Breast epithelium (tissue), 4 donors: ENCODE results near the gene PPAN. TPM values are rescaled to one million over a fixed set of nuclear protein-coding genes. Genes with fewer than 3 reads are reported as not detected.

ENCODE experiments used
- DNase-seq, 2 donors: peaks; one replicate each; pipeline ENCODE4 v3.0.0-alpha.2; 2019; ENCODE audit warnings: low spot score in 2 of 2
- H3K27ac ChIP-seq, 2 donors: fragments of 200-600 bp; sonication (generic) in 1 of 2; one replicate each; pipeline ENCODE4 v1.5.1; 2016 to 2019; ENCODE audit warnings: mild to moderate bottlenecking in 1 of 2
- H3K27me3 ChIP-seq, 2 donors: fragments of 200-600 bp; sonication (generic) in 1 of 2; one replicate each; pipeline versions ENCODE4 v1.5.1 to v1.6.0; 2017 to 2019; ENCODE audit warnings: control low read depth in 1 of 2, mild to moderate bottlenecking in 1 of 2
- H3K36me3 ChIP-seq: fragments of 200-600 bp; one replicate; pipeline ENCODE4 v1.5.1; 2019
- H3K4me1 ChIP-seq, 2 donors: fragments of 200-600 bp; sonication (generic); one replicate each; pipeline ENCODE4 v1.5.1; 2016 to 2019; ENCODE audit warnings: control low read depth in 1 of 2
- H3K4me3 ChIP-seq, 3 donors: fragments of 200-600 bp; sonication (generic); 1 replicate in 2 of 3; 2 replicates in 1 of 3; pipeline ENCODE4 v1.5.1; 2016 to 2019; ENCODE audit warnings: mild to moderate bottlenecking in 3 of 3, moderate library complexity in 2 of 3
- H3K9me3 ChIP-seq, 2 donors: fragments of 200-600 bp; sonication (generic) in 1 of 2; one replicate each; pipeline ENCODE4 v1.5.1; 2016 to 2019; ENCODE audit warnings: control low read depth in 1 of 2
- CTCF ChIP-seq, 3 donors: fragments of 450-650 bp; IDR thresholded peaks; one replicate each; pipeline ENCODE4 v1.5.1; 2016 to 2017; ENCODE audit warnings: antibody characterized with exemption in 3 of 3, mild to moderate bottlenecking in 3 of 3, moderate library complexity in 3 of 3
- POLR2A ChIP-seq: fragments of 450-650 bp; IDR thresholded peaks from one replicate; pipeline ENCODE4 v1.6.1; 2016; ENCODE audit warnings: antibody characterized with exemption, mild to moderate bottlenecking, moderate library complexity
- POLR2AphosphoS5 ChIP-seq, 3 donors: sonication (generic); formaldehyde crosslinking; IDR thresholded peaks; one replicate each; pipeline ENCODE4 v1.6.1; 2017; ENCODE audit warnings: antibody characterized with exemption in 3 of 3
- intact Hi-C: fragments of 100-400 bp; cut with DNase I; formaldehyde crosslinking; loops from one replicate; pipeline ENCODE4 v1.15.1; 2023; ENCODE audit warnings: low total_unique reads
- total RNA-seq, 3 donors: library from RNA; depleted of rRNA; stranded (reverse); fragments of >200 nt; gene quantifications; one replicate each; pipeline ENCODE4 v1.1.0, GENCODE V29; 2016

PPAN gene
- total RNA-seq, 3 donors from 2014 or later: 17.1 to 44.2 (median 35.3) TPM

DNA sequence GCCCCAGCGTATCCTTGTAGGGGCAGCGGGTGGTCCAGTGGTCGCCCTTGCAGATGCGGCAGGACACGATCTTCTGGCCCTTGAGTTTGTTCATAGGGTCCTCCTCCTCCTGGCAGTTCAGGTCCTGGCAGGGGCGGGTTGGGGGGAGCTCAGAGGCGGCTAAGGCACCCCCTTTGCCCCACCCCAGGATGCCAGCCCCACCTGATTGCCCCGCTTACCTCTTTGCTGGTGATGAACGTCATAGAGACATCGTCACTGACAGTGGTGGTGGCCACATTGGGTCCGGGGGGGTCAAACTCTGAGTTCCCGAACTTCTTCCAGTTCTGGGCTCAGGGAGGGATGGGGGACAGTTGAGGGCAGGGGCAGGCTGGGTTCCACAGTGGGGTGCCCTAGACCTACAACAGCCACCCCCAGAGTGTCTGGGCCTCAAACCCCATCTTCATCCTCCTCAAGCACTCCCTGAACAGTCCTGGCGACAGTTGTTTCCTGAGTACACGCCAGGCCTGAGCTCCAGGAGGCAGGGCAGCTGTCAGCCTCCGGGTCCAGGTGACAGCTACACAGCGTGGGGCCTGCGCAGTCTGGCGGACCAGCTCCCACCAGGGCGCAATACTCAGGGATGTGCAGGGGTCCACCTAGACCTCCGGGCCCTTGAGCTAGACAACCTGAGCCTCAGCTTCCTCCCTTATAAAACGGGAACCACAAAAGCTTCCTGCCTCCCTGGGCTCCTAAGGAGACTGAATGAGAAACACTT lies 10.9 kb downstream of the PPAN start:
- H3K9me3 ChIP-seq: no peaks in the 10 kb centered on the region
- peak overlapping the region in 1 of 2 donors; percentile 35 for H3K27ac ChIP-seq
- no peaks in the 10 kb centered on the region for H3K27me3 ChIP-seq
- no peak for DNase-seq
- intact Hi-C loops: loop anchor here (10.0 kb wide), 1 partner anchor 118 kb away; the partner anchor contains the start of gene S1PR2
- H3K36me3 ChIP-seq: no peaks in the 10 kb centered on the region
- peaks cover 4 to 8% of the 10 kb centered on the region in 2 donors for H3K4me1 ChIP-seq
- TF ChIP-seq CTCF (IDR thresholded peaks at IDR 0.05): no peak
- TF ChIP-seq POLR2AphosphoS5 (IDR thresholded peaks at IDR 0.05): no peak
- TF ChIP-seq POLR2A: no peak
- H3K4me3 ChIP-seq: no peak overlapping the region

DNA sequence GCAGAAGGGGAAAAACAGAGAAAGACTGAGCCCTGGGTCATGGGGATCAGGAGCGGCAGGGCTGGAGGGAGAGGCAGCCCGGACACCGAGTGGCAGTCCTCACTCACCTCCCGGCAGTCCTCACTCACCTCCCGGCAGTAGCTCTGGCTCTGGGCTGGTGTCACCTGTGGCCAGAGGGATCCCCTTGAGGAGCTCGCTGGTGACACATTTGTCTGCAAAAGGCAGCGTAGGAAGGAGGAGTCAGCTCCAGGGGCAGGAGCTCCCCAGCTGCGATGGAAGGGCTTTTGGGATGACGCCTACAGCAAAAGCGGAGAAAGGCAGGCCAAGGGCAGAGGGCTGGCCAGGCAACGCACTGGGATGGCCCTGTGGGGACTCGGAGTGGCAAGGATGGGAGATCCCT lies 12.8 kb downstream of the PPAN start:
- H3K4me3 ChIP-seq: peak overlapping the region; percentile 71 to 98 (median 95)
- H3K27me3 ChIP-seq: no peaks in the 10 kb centered on the region
- peaks cover 4 to 8% of the 10 kb centered on the region in 2 donors for H3K4me1 ChIP-seq
- no peaks in the 10 kb centered on the region for H3K36me3 ChIP-seq
- H3K9me3 ChIP-seq: no peaks in the 10 kb centered on the region
- H3K27ac ChIP-seq: peak overlapping the region in 1 of 2 donors; percentile 84
- intact Hi-C loops: loop anchor here (10.0 kb wide), 1 partner anchor 116 kb away; the partner anchor contains the start of gene S1PR2
- TF ChIP-seq POLR2A (no peak), CTCF (IDR thresholded peaks at IDR 0.05) (no peak), POLR2AphosphoS5 (IDR thresholded peaks at IDR 0.05) (no peak)
- DNase-seq: no peak

DNA sequence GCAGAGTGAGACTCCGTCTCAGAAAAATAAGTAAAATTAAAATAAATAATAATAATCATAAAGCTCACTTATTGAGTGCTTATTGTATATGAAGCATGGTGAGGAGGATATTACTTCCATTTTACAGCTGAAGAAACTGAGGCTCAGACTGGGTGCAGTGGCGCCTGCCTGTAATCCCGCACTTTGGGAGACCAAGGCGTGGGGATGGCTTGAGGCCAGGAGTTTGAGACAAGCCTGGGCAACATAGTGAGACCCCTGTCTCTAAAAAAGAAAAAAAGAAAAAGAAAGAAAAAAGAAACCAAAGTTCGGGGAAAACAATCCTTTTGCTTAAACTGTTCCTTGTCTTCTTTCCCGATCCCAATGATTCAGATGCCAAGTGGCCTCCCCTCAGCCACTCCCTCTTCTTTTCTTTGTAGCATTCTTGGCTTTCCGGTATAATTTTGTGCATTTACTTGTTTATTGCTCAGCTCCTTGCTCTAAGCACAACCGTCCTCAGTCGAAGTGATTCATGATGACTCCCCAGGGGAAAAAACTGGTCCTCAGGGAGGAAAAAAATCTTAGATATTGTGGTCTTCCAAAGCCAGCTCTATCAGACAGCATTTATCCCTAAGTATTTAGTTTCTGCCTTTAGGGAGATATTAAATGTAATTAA lies 14.5 kb downstream of the PPAN start:
- TF ChIP-seq POLR2AphosphoS5 (IDR thresholded peaks at IDR 0.05) (no peak), POLR2A (no peak), CTCF (IDR thresholded peaks at IDR 0.05) (no peak)
- H3K27ac ChIP-seq: peak overlapping the region; percentile 25 to 33

DNA sequence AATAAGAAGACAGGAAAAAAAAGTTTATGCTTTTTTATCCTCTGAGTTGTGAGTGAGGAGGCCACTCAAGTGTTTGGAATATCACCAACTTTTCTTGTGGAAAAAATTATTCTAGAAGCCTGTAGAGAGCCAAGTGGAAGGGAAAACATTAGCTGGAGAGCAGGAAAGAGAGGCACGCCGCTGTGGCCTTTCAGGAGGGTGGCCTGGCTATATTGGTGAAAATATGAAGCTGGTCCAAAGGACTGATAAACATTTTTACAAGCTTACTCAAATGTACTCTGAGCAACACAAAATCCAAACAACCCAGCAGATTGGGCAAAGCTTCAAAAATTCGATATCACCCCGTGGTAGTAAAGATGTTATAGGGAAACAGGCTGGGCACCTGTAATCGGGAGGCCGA lies 15.9 kb downstream of the PPAN start:
- H3K27ac ChIP-seq: no peak overlapping the region
- H3K4me3 ChIP-seq: no peak overlapping the region
- no peaks in the 10 kb centered on the region for H3K9me3 ChIP-seq
- peaks cover 4 to 8% of the 10 kb centered on the region in 2 donors for H3K4me1 ChIP-seq
- H3K36me3 ChIP-seq: no peaks in the 10 kb centered on the region
- TF ChIP-seq CTCF (IDR thresholded peaks at IDR 0.05): no peak
- TF ChIP-seq POLR2A: no peak
- TF ChIP-seq POLR2AphosphoS5 (IDR thresholded peaks at IDR 0.05): no peak
- intact Hi-C loops: no loop called here
- no peaks in the 10 kb centered on the region for H3K27me3 ChIP-seq
- DNase-seq: no peak

More for the DNA sequence above, 14.5 kb downstream of the PPAN start:
- DNase-seq: no peak
- Histone ChIP-seq H3K9me3 (no peaks in the 10 kb centered on the region), H3K36me3 (no peaks in the 10 kb centered on the region), H3K27me3 (no peaks in the 10 kb centered on the region), H3K4me3 (peak overlapping the region; percentile 71 to 98 (median 95)), H3K4me1 (peaks cover 4 to 8% of the 10 kb centered on the region in 2 donors)
- intact Hi-C loops: no loop called here

GRCh38 chr19:10124429-10124828 lies 18.3 kb downstream of the PPAN start:
- H3K36me3 ChIP-seq: no peaks in the 10 kb centered on the region
- H3K4me1 ChIP-seq: no peaks in the 10 kb centered on the region
- intact Hi-C loops: no loop called here
- no peak overlapping the region for H3K4me3 ChIP-seq
- TF ChIP-seq POLR2AphosphoS5 (IDR thresholded peaks at IDR 0.05): no peak
- no peak for TF ChIP-seq CTCF (IDR thresholded peaks at IDR 0.05)
- no peak for TF ChIP-seq POLR2A
- H3K27me3 ChIP-seq: no peaks in the 10 kb centered on the region
- no peaks in the 10 kb centered on the region for H3K9me3 ChIP-seq
- DNase-seq: no peak
- H3K27ac ChIP-seq: no peak overlapping the region
